HepG2 (cell line): ENCODE results near the gene ATL2. TPM values are rescaled to one million over a fixed set of nuclear protein-coding genes. Genes with fewer than 3 reads are reported as not detected.

Experiments used
- CHD4 ChIP-seq: fragments of 200-600 bp; sonication (generic); IDR thresholded peaks from 2 replicates; pipeline ENCODE4 v1.7.0; 2017; ENCODE audit warnings: mild to moderate bottlenecking, low read length, borderline replicate concordance
- U2AF2 ChIP-seq: fragments of 200-400 bp; formaldehyde crosslinking; IDR thresholded peaks from 2 replicates; pipeline ENCODE4 v1.6.1; 2017; ENCODE audit warnings: low read depth, mild to moderate bottlenecking, low read length
- ZFP36 ChIP-seq: fragments of 150-350 bp; IDR thresholded peaks from 2 replicates; pipeline ENCODE4 v1.6.1; 2018; ENCODE audit warnings: borderline replicate concordance, low read length, low read depth; ENCODE audit not compliant: partially characterized antibody
- ZNF619 ChIP-seq: sonication (generic); formaldehyde crosslinking; IDR thresholded peaks from 2 replicates; pipeline ENCODE4 v1.4.0; 2020; ENCODE audit warnings: mild to moderate bottlenecking, missing genetic modification reagents
- polyA plus RNA-seq, 8 experiments: library from polyadenylated mRNA; depleted of rRNA in 3 of 8; stranded (reverse) in 7 of 8; unstranded in 1 of 8; fragments of >200 nt; fragmentation: Illumina TruSeq in 4 of 8; extraction: Trizol in 4 of 8; gene quantifications; 2 replicates each; pipeline versions ENCODE4 v1.2.1 to v1.2.3, GENCODE V29; 2011 to 2016; ENCODE audit warnings: low read depth in 4 of 8, missing spikeins in 1 of 8, mixed read lengths in 1 of 8; ENCODE audit not compliant: insufficient read depth in 1 of 8
- total RNA-seq, 5 experiments: library from RNA; depleted of rRNA; stranded (reverse); fragments of >200 nt; fragmentation: Illumina TruSeq; extraction: Trizol; gene quantifications; 2 replicates each; pipeline ENCODE4 v1.2.3, GENCODE V29; 2016; ENCODE audit warnings: low read depth in 1 of 5
- TF ChIP-seq, protein P1 (sequence below), 2 experiments: sonication (generic) in 1 of 2; formaldehyde crosslinking in 1 of 2; IDR thresholded peaks; 2 replicates each; pipeline versions ENCODE4 v1.4.0 to v1.6.1; 2016 to 2020; ENCODE audit warnings: borderline replicate concordance in 1 of 2, low read depth in 1 of 2, mild to moderate bottlenecking in 1 of 2, missing genetic modification reagents in 1 of 2
- TF ChIP-seq, protein P2 (sequence below): sonication (generic); formaldehyde crosslinking; IDR thresholded peaks from 2 replicates; pipeline ENCODE4 v1.5.0; 2020; ENCODE audit warnings: mild to moderate bottlenecking, missing genetic modification reagents, borderline replicate concordance
- TF ChIP-seq, protein P3 (sequence below): sonication (generic); formaldehyde crosslinking; IDR thresholded peaks from 2 replicates; pipeline ENCODE4 v1.4.0; 2020; ENCODE audit warnings: mild to moderate bottlenecking, missing genetic modification reagents

ATL2 gene
- total and polyA plus RNA-seq, 2 of the 13 experiments (the other 11 are each of a cell fraction or from before 2014, with no cell fraction given): 56.5 to 119 TPM

DNA sequence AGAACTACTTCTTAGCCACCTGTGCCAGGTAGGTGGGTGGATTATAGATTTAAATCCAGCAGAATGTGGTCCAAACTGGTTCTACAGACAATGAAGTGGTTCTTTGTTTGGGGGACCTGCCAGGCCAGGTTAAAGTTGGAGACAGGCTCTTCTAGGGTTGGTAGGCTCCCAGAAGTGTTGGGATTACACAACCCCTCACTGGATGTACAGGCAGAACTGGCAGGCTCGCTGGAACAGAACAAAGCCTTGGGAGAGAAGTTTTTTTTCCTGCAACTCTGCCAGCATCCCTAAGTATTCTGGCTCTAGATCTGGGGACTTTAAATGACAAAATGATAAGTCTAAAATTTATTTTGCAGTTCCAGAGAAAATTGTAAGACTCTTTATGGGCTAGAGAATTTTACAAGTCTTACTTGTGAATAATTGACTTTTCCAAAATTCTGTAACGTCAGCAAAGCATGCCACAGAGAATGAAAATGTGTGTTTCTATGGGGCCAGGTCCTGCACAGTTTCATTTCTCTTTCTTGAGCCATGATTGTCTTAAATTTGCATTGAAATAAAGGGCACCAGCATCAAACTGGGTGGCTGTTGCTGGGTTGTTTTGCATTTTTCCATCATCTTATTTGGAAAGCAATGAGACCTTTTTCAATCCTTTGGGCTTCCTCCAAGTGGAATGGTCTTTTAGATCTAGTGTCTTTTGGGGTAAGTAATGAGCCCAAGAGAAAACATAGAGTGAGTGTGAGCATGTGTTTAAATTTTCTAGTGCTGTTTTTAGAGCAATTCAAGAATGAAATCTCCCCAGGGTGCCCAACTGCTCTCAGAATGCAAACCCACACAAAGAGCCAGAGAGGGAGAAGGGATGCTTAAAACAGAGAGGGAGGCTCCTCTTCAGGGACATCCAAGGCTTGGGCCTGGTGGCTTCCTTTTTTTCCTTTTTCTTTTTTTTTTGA is 32.4 kb upstream of the ATL2 start (continued):
- TF ChIP-seq, protein P1, sequence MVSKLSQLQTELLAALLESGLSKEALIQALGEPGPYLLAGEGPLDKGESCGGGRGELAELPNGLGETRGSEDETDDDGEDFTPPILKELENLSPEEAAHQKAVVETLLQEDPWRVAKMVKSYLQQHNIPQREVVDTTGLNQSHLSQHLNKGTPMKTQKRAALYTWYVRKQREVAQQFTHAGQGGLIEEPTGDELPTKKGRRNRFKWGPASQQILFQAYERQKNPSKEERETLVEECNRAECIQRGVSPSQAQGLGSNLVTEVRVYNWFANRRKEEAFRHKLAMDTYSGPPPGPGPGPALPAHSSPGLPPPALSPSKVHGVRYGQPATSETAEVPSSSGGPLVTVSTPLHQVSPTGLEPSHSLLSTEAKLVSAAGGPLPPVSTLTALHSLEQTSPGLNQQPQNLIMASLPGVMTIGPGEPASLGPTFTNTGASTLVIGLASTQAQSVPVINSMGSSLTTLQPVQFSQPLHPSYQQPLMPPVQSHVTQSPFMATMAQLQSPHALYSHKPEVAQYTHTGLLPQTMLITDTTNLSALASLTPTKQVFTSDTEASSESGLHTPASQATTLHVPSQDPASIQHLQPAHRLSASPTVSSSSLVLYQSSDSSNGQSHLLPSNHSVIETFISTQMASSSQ (IDR thresholded peaks at IDR 0.05; ENCODE audit: low read depth): no peak
- TF ChIP-seq, protein P1 (CRISPR knock-in tag; IDR thresholded peaks at IDR 0.05; ENCODE audit: borderline replicate concordance): no peak
- TF ChIP-seq ZNF619 (CRISPR knock-in tag): no peak
- TF ChIP-seq CHD4: no peak
- TF ChIP-seq, protein P2, sequence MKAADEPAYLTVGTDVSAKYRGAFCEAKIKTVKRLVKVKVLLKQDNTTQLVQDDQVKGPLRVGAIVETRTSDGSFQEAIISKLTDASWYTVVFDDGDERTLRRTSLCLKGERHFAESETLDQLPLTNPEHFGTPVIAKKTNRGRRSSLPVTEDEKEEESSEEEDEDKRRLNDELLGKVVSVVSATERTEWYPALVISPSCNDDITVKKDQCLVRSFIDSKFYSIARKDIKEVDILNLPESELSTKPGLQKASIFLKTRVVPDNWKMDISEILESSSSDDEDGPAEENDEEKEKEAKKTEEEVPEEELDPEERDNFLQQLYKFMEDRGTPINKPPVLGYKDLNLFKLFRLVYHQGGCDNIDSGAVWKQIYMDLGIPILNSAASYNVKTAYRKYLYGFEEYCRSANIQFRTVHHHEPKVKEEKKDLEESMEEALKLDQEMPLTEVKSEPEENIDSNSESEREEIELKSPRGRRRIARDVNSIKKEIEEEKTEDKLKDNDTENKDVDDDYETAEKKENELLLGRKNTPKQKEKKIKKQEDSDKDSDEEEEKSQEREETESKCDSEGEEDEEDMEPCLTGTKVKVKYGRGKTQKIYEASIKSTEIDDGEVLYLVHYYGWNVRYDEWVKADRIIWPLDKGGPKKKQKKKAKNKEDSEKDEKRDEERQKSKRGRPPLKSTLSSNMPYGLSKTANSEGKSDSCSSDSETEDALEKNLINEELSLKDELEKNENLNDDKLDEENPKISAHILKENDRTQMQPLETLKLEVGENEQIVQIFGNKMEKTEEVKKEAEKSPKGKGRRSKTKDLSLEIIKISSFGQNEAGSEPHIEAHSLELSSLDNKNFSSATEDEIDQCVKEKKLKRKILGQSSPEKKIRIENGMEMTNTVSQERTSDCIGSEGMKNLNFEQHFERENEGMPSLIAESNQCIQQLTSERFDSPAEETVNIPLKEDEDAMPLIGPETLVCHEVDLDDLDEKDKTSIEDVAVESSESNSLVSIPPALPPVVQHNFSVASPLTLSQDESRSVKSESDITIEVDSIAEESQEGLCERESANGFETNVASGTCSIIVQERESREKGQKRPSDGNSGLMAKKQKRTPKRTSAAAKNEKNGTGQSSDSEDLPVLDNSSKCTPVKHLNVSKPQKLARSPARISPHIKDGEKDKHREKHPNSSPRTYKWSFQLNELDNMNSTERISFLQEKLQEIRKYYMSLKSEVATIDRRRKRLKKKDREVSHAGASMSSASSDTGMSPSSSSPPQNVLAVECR: no peak
- TF ChIP-seq, protein P3, sequence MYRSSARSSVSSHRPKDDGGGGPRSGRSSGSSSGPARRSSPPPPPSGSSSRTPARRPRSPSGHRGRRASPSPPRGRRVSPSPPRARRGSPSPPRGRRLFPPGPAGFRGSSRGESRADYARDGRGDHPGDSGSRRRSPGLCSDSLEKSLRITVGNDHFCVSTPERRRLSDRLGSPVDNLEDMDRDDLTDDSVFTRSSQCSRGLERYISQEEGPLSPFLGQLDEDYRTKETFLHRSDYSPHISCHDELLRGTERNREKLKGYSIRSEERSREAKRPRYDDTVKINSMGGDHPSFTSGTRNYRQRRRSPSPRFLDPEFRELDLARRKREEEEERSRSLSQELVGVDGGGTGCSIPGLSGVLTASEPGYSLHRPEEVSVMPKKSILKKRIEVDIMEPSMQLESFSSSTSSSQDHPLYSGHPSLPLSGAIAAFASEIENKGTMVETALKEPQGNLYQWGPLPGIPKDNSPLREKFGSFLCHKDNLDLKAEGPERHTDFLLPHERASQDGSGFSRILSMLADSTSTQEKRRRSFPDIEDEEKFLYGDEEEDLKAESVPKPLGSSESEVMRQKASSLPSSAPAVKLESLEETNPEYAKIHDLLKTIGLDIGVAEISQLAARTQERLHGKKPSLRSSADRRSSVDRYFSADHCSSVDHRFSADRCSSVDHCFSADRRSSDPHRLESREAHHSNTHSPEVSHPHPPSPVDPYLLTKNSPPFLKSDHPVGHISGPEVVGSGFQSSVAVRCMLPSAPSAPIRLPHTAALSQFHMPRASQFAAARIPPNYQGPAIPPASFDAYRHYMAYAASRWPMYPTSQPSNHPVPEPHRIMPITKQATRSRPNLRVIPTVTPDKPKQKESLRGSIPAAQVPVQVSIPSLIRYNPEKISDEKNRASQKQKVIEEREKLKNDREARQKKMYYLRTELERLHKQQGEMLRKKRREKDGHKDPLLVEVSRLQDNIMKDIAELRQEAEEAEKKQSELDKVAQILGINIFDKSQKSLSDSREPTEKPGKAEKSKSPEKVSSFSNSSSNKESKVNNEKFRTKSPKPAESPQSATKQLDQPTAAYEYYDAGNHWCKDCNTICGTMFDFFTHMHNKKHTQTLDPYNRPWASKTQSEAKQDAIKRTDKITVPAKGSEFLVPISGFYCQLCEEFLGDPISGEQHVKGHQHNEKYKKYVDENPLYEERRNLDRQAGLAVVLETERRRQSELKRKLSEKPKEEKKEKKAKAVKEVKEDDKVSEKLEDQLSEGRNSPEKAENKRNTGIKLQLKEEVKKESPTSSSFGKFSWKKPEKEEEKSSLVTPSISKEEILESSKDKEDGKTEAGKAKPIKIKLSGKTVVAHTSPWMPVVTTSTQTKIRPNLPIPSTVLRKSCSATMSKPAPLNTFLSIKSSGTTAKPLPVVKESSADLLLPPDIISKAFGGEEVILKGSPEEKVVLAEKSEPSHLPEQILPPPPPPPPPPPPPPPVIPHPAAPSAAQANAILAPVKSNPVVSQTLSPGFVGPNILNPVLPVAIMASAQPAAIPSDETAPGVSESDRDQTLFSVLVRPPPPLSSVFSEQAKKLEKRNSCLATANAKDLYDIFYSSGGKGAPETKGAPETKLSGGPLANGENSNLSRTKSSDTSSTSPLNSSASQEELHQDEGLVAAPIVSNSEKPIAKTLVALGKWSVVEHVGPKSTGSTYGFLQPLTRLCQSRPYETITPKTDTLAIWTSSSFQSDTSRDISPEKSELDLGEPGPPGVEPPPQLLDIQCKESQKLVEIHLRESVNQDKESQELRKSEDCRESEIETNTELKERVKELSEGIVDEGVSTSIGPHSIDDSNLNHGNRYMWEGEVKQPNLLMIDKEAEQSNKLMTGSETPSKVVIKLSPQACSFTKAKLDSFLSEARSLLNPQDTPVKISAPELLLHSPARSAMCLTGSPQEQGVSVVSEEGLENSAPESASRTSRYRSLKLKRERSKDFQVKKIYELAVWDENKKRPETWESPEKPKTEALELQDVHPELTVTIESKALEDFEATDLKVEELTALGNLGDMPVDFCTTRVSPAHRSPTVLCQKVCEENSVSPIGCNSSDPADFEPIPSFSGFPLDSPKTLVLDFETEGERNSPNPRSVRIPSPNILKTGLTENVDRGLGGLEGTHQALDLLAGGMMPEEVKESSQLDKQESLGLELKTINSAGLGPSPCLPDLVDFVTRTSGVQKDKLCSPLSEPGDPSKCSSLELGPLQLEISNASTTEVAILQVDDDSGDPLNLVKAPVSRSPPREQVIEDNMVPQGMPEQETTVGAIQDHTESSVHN: no peak
- no peak for TF ChIP-seq U2AF2
- TF ChIP-seq ZFP36: no peak
